Aorta (tissue), 5 donors: Measurements from ENCODE around the gene PRKAG2. TPM values are rescaled to one million over a fixed set of nuclear protein-coding genes. Genes with fewer than 3 reads are reported as not detected.

ENCODE experiments used
- ATAC-seq: fragments of 200-7000 bp; cut with Tn5 transposase; one replicate; pipeline ENCODE4 v1.9.1; 2022; ENCODE audit warnings: moderate library complexity; ENCODE audit not compliant: low FRiP score
- DNase-seq, 2 donors: peaks; one replicate each; pipeline ENCODE4 v3.0.0-alpha.2; 2020
- H3K27ac ChIP-seq, 2 donors: one replicate each; pipeline ENCODE4 v1.5.1; 2013; ENCODE audit warnings: low read length in 2 of 2, mild to moderate bottlenecking in 2 of 2, moderate library complexity in 2 of 2, control low read depth in 1 of 2, inconsistent platforms in 1 of 2, low read depth in 1 of 2
- H3K27me3 ChIP-seq, 2 donors: one replicate each; pipeline ENCODE4 v1.6.1; 2013; ENCODE audit warnings: control low read depth in 1 of 2, low read length in 1 of 2, mild to moderate bottlenecking in 1 of 2, moderate library complexity in 1 of 2; ENCODE audit not compliant: insufficient read depth in 2 of 2, control insufficient read depth in 1 of 2
- H3K36me3 ChIP-seq, 2 donors: one replicate each; pipeline ENCODE4 v1.6.1; 2013; ENCODE audit warnings: control low read depth in 1 of 2, low read length in 1 of 2, mild to moderate bottlenecking in 1 of 2; ENCODE audit not compliant: insufficient read depth in 2 of 2, control insufficient read depth in 1 of 2
- H3K4me1 ChIP-seq, 2 donors: one replicate each; pipeline ENCODE4 v1.6.1; 2013; ENCODE audit warnings: low read length in 2 of 2, control low read depth in 1 of 2, mild to moderate bottlenecking in 1 of 2, moderate library complexity in 1 of 2; ENCODE audit not compliant: insufficient read depth in 2 of 2, control insufficient read depth in 1 of 2
- H3K4me3 ChIP-seq, 2 donors: one replicate each; pipeline ENCODE4 v1.5.1; 2013; ENCODE audit warnings: low read length in 2 of 2, control low read depth in 1 of 2, mild to moderate bottlenecking in 1 of 2
- H3K9me3 ChIP-seq: one replicate; pipeline ENCODE4 v1.6.1; 2013; ENCODE audit warnings: mild to moderate bottlenecking, low read length; ENCODE audit not compliant: control insufficient read depth
- WGBS, 2 donors: extraction: QIAGEN DNeasy Blood & Tissue Kit; methylation state at CpG; one replicate each; pipeline ENCODE4 v1.1.7; 2013; 5-methylcytosine and 5-hydroxymethylcytosine counted together
- intact Hi-C, 2 donors: fragments of 100-400 bp; cut with DNase I; formaldehyde crosslinking; loops; one replicate each; pipeline versions ENCODE4 v1.14.2 to v1.15.0; 2022
- polyA plus RNA-seq, 2 donors: library from polyadenylated mRNA; stranded (reverse); fragments of 200-250 nt; gene quantifications; one replicate each; pipeline ENCODE4 v1.2.3, GENCODE V29; 2013
- total RNA-seq, 2 donors: library from RNA; stranded (reverse); fragmentation: NEBNext Ultra II Directional; extraction: Animal tissue kit (Norgen Biotek cat#: 25700); gene quantifications; one replicate each; pipeline ENCODE4 v1.2.1, GENCODE V29; 2021
- donor health status: healthy with polysubstance abuse.
- donor health status: Bipolar disorder and iron deficiency.
- donor health status: DM: no; HTN: no; CAD: no.
- donor health status: DM: no; HTN: no; CAD: no.
- donor health status: DM: yes; HTN: yes; CAD: no.

PRKAG2 gene
- total and polyA plus RNA-seq, 4 donors = 34.0 to 69.9 (median 52.6) TPM

- Histone ChIP-seq H3K9me3 (no peaks in the 10 kb centered on the region), H3K4me1 (no peaks in the 10 kb centered on the region), H3K27ac (no peak overlapping the region), H3K36me3 (peaks cover 0 to 2% of the 10 kb centered on the region in 2 donors), H3K4me3 (no peak overlapping the region), H3K27me3 (no peaks in the 10 kb centered on the region)
- no peak for ATAC-seq
- 73 to 85% methylated on average over 20 of the region's 20 CpGs for WGBS, 2 donors
- no peak for DNase-seq
- intact Hi-C loops = loop anchor here in 1 of 2 donors (5.0 kb wide), 1 partner anchor 188 kb away; no protein-coding TSS in a partner anchor
Observed at GRCh38 chr7:151568956-151569940, 307.7 kb downstream of the PRKAG2 start.

GRCh38 chr7:151566897-151567320, 310.0 kb downstream of the PRKAG2 start:
- intact Hi-C loops = loop anchor here in 1 of 2 donors (5.0 kb wide), 1 partner anchor 190 kb away; no protein-coding TSS in a partner anchor
- 20 to 27% methylated on average over 8 of the region's 8 CpGs for WGBS, 2 donors
- Histone ChIP-seq H3K9me3 (no peaks in the 10 kb centered on the region), H3K4me3 (no peak overlapping the region), H3K27me3 (no peaks in the 10 kb centered on the region), H3K27ac (no peak overlapping the region), H3K4me1 (no peaks in the 10 kb centered on the region), H3K36me3 (peaks cover 0 to 4% of the 10 kb centered on the region in 2 donors)
- DNase-seq = no peak
- peak; percentile 75 for ATAC-seq

- ATAC-seq = no peak
- no peaks in the 10 kb centered on the region for H3K4me1 ChIP-seq
- peaks cover 0 to 5% of the 10 kb centered on the region in 2 donors for H3K36me3 ChIP-seq
- no peak for DNase-seq
- 86 to 87% methylated on average over 9 of the region's 9 CpGs for WGBS, 2 donors
- no peaks in the 10 kb centered on the region for H3K9me3 ChIP-seq
- no peaks in the 10 kb centered on the region for H3K27me3 ChIP-seq
- no peak overlapping the region for H3K27ac ChIP-seq
- intact Hi-C loops = loop anchor here in 1 of 2 donors (5.0 kb wide), 1 partner anchor 192 kb away; no protein-coding TSS in a partner anchor
- no peak overlapping the region for H3K4me3 ChIP-seq
Observed at GRCh38 chr7:151565541-151565940, 311.4 kb downstream of the PRKAG2 start.

GRCh38 chr7:151560243-151560642, 316.7 kb downstream of the PRKAG2 start:
- Histone ChIP-seq H3K27me3 (no peaks in the 10 kb centered on the region), H3K36me3 (peaks cover 2 to 10% of the 10 kb centered on the region in 2 donors), H3K4me1 (no peaks in the 10 kb centered on the region), H3K9me3 (no peaks in the 10 kb centered on the region), H3K4me3 (no peak overlapping the region), H3K27ac (no peak overlapping the region)
- intact Hi-C loops = no loop called here
- 91% methylated on average over 9 of the region's 9 CpGs for WGBS, 2 donors
- ATAC-seq = no peak
- DNase-seq = no peak

GRCh38 chr7:151559557-151560183, 317.2 kb downstream of the PRKAG2 start:
- ATAC-seq (no peak), DNase-seq (no peak)
- WGBS, 2 donors = 84 to 85% methylated on average over 5 of the region's 5 CpGs
- peaks cover 2 to 10% of the 10 kb centered on the region in 2 donors for H3K36me3 ChIP-seq
- no peaks in the 10 kb centered on the region for H3K4me1 ChIP-seq
- intact Hi-C loops = no loop called here
- no peak overlapping the region for H3K27ac ChIP-seq
- H3K4me3 ChIP-seq = no peak overlapping the region
- H3K9me3 ChIP-seq = no peaks in the 10 kb centered on the region
- H3K27me3 ChIP-seq = no peaks in the 10 kb centered on the region

- H3K4me1 ChIP-seq = no peaks in the 10 kb centered on the region
- intact Hi-C loops = no loop called here
- no peak for ATAC-seq
- no peak overlapping the region for H3K27ac ChIP-seq
- no peak overlapping the region for H3K4me3 ChIP-seq
- no peaks in the 10 kb centered on the region for H3K27me3 ChIP-seq
- no peaks in the 10 kb centered on the region for H3K9me3 ChIP-seq
- no peak for DNase-seq
- peaks cover 2 to 8% of the 10 kb centered on the region in 2 donors for H3K36me3 ChIP-seq
- WGBS, 2 donors = 40 to 48% methylated on average over 6 of the region's 6 CpGs
Observed at GRCh38 chr7:151558575-151558974, 318.3 kb downstream of the PRKAG2 start.

GRCh38 chr7:151556592-151556991, 320.3 kb downstream of the PRKAG2 start:
- Histone ChIP-seq H3K27me3 (no peaks in the 10 kb centered on the region), H3K27ac (no peak overlapping the region), H3K36me3 (peaks cover 2 to 8% of the 10 kb centered on the region in 2 donors), H3K9me3 (no peaks in the 10 kb centered on the region), H3K4me1 (peaks cover 0 to 2% of the 10 kb centered on the region in 2 donors), H3K4me3 (no peak overlapping the region)
- ATAC-seq = no peak
- DNase-seq = no peak
- 92 to 94% methylated on average over 12 of the region's 12 CpGs for WGBS, 2 donors
- intact Hi-C loops = no loop called here

GRCh38 chr7:151553356-151553755, 323.6 kb downstream of the PRKAG2 start:
- no peak overlapping the region for H3K27ac ChIP-seq
- intact Hi-C loops = no loop called here
- H3K9me3 ChIP-seq = no peaks in the 10 kb centered on the region
- 76 to 78% methylated on average over 15 of the region's 15 CpGs for WGBS, 2 donors
- no peak for DNase-seq
- no peak overlapping the region for H3K4me3 ChIP-seq
- peak; percentile 15 for ATAC-seq
- H3K27me3 ChIP-seq = no peaks in the 10 kb centered on the region
- peaks cover 2% of the 10 kb centered on the region in 2 donors for H3K36me3 ChIP-seq
- H3K4me1 ChIP-seq = peaks cover 0 to 2% of the 10 kb centered on the region in 2 donors
